GM19328 (cell line): ENCODE measurements around the gene CAMK2N2.
"Not testable (repeated sequence)": the region's sequence is repeated elsewhere in the genome, so short reads cannot be mapped to it uniquely, and the experiment has no call there.

Experiments
- ATAC-seq: cut with Tn5 transposase; IDR thresholded peaks from one replicate; pipeline ENCODE4 v1.9.1; 2021; ENCODE audit warnings: mild to moderate bottlenecking, moderate library complexity; ENCODE audit not compliant: unreplicated experiment

CAMK2N2 gene

DNA sequence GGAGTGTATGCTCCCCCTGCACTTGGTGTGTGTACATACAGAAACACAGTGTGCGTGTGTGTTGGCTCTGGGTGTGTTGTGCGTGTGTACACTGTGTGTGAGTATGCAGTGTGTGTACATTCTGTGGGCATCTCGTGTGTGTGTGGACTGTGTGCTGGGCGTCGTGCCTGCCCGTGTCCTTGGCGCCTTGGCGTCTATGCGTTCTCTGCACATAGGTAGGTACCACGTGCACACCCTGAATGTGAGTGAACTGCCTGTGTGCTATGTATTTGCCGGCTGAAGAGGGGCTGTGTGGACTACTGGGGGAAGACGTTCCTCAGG, 14.0 kb upstream of the CAMK2N2 start:
- no peak for ATAC-seq

GRCh38 chr3:184272269-184272668, 10.9 kb upstream of the CAMK2N2 start:
- ATAC-seq = no peak

DNA sequence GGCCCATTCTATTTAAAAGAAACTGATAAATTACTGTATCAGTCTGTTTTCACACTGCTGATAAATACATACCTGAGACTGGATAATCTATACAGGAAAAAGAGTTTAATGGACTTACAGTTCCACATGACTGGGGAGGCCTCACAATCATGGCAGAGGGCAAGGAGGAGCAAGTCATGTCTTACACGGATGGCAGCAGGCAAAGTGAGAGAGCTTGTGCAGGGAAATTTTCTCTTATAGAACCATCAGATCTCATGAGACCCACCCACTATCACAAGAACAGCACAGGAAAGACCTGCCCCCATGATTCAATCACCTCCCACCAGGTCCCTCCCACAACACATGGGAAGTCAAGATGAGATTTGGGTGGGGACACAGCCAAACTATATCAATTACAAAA, 5.9 kb upstream of the CAMK2N2 start:
- not testable (repeated sequence) for ATAC-seq

DNA sequence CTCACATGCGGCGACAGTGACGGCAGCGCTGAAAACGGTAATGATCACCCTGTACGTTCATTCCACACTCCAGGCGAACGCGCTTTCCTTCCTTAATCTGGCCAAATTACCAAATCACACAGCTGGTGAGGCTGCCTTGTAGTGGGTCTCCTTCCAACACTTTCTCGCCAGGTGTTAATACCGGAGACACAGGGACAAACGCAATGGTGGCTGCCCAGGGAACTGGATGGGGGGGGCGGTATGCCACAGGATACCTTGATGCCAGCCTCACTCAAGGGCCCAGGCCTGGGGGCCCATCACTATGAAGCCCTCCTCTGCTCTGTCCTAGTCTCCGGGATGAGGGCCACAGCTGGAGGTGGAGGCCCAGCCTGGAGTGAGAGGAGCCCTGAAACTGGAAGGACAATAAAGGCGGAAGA, 1.4 kb upstream of the CAMK2N2 start:
- ATAC-seq = no peak

DNA sequence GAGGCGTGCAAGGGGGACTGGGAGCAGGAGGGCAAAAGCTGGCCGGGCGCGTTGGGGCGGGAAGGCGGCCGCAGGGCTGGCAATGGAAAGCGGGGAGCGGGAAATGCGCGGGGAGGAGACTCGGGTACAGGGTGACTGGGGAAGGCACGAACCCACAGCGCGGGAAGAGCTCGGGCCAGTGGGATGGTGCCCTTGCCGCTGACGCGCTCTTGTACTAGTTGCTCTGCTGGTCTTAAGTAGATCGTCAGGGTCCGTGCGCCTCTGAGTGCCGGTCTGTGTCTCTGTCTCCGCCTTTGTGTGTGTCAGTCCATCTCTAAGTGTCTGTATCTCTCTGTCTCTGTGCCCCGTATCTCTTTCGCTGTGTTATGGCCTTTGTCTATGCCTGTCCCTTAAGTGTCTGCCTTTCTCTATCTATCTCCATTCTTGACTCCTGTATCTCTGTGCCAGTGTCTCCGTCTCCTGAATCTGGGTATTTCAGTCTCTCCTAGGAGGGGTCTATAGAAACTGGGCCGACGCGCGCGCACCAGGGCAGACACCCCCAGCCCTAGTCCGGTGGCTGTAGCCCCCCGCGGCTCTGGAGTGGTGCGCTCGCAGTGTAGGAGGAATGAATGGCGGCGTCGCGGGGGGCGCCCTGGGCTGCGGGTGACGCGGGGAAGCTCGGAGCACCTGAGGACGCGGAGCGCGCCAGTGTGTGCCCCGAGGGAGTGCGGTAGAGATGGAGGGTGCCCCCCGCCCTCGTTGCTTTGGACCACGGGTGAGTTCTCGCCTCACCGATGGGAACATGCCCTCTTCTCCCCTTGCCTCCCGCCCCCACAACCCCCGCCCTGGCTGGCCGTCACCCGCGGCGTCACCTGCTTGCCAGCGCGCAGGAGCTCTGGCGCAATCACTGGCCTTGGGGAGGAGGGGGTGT, 756 bp upstream of the CAMK2N2 start:
- ATAC-seq = no peak

DNA sequence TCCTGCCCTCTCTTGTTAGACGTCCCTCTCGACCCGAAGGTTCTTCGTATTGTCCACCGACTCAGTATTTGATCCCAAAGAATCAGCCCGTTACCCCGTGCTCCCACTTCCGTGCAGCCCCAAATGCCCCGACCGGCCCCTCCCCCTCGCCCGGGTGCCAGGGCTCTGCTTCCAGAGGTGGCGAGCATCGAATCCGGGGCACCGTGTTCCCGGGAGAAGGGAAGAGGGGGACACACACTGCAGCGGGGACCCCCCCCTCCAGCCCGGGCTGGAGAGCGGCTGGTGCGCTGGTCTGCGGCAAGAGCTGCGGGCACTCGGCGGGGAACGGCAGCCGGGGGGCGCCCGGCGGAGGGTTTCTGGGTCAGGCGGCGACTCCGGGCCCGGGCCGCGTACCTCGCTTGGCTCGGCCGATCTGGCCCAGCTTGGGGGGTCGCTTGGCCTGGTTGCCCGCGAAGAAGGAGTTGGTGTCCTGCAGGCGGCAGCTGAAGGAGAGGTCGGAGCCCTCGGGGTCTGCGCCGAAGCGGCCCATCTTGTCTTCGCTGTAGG, 556 bp downstream of the CAMK2N2 start:
- ATAC-seq = no peak

DNA sequence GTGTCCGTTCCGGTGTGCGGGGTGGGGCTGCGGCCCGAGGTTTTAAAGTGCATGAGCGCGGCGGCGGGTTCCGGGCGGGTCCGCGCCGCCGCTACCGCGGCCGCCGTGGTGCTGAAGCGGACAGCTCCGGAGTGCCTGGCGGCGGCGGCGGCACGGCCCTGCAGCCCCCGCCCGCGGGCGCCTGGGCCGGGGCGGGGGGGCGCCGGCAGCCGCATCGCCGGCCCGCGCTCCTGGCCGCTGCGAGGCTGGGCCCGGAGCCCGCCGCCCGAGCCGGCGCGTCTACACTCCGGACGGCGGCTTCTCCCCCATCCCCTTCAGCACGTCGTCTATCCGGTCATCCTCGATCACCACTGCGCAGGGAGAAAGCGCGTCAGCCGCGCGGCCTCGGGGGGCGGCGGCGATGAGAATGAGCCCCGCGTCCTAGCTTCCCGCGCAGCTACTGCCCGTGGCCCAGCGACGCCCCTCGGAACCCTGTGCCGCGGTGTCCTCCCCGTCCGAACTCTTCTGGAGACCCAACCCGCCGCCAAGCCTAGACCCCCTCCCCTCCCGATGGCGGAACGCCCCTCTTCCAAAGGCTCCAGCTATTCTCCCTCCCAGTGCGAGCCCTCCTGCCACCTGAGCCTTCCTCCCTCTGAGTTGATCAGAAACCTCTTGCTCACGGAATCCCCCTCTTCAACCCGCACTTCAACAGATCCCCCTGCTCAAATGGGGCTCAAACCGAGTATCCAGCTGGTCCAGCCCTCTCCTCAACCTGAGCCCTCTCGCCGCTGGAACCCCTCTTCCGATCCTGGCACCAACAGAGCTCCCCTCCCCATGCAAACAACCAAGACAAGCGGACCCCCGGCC, 1.3 kb downstream of the CAMK2N2 start:
- no peak for ATAC-seq

DNA sequence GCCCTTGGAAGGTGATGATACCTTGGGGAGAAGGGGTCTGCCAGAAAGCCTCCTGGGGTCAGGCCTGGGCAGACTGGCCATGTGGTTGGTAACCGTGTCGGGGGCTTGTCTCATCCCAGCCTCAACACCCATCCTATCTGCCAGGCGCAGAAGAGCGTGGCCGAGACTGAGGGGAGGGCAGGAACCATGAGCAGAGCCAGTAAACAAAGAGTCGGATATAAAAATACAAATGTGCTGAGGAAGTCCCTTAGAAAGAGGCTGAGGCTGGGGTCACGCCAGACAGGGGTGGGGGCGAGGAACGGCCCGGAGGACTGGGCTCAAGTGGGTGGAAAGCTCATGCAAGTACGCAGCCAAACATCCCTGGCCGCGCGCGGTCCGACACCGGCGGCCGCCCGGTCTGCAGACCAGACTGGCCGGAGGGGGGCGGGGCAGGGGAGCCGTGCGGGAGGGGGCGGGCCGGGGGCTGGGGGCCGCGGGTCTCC, 1.9 kb downstream of the CAMK2N2 start:
- ATAC-seq = no peak

DNA sequence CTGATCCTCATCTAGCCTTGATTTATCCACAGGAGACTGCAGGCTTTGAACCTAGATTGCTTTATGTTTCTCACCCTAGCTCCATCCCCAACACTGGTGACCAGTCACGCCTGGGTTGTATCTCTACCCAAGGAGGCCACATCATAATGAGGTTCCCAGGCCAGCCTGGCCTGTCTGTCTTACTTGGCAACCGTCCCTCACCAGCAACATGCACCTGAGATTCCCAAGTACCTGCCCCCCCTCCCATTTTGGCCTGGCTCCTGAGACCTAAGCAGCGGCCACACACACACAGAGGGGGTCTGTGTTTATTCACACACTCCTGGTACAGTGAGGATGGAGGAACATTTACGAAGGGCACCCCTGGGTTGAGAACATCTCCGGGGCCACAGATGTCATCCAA, 2.4 kb downstream of the CAMK2N2 start:
- no peak for ATAC-seq

DNA sequence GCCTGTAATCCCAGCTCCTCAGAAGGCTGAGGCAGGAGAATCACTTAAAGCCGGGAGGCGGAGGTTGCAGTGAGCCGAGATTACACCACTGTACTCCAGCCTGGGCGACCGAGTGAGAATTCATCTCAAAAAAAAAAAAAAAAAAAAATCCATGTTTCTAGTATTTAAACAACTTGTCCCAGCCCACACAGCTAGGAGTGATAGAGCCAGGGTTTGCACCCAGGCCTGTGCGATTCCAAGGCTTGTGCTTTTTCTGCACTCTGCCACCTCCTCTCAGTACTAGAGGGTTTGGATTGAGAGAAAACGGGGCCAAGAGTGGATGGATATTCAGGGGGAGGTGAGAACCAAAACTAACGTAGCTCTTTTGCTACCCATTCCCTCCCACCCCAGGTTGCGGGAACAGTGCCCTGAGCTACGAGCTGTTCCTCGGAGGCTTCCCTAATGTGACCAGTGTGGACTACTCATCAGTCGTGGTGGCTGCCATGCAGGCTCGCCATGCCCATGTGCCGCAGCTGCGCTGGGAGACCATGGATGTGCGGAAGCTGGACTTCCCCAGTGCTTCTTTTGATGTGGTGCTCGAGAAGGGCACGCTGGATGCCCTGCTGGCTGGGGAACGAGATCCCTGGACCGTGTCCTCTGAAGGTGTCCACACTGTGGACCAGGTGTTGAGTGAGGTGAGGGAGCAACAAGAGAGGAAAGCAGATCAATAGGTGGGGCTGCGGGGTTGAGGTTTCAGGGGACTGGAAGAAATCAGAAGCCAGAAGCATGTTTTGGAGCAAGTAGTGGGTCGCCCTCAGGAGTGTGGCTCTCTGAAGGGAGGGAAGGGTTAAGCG, 4.1 kb downstream of the CAMK2N2 start:
- no peak for ATAC-seq

DNA sequence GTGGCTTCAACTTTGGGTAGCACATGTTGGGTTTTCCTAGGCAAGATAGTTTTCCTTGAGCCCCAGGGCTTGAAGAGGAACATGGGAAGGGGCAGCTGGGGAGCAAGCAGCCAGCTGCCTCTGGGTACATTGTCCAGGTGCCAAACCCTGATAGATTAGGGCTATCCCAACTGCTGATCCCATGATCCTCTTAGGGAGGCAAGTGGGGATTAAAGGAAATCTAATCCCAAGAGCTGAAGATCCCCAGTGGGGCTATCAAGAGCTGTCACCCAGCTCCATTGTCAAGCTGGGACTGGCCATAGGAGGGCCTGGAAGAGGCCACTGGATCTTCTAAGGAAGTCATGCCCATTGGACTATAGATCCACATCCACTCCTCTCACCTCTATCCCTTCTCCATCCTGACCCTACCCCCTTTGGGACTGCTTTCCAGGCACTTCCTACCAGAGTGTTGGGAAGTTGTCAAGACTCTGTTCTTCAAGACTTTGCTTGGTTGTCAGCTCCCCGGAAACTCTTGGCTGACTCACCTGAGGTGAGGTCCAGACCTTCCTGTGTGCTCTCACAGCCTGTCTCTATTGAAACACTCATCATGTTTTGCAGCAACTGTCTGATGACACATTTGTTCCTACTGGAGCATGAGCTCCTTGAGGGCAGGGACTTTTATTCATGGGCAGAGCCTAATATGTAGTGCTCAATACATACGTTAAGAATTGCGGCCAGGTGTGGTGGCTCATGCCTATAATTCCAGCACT, 5.9 kb downstream of the CAMK2N2 start:
- no peak for ATAC-seq

- peak; percentile 52 for ATAC-seq
Measured at GRCh38 chr3:184250167-184250828, 11.1 kb downstream of the CAMK2N2 start.

DNA sequence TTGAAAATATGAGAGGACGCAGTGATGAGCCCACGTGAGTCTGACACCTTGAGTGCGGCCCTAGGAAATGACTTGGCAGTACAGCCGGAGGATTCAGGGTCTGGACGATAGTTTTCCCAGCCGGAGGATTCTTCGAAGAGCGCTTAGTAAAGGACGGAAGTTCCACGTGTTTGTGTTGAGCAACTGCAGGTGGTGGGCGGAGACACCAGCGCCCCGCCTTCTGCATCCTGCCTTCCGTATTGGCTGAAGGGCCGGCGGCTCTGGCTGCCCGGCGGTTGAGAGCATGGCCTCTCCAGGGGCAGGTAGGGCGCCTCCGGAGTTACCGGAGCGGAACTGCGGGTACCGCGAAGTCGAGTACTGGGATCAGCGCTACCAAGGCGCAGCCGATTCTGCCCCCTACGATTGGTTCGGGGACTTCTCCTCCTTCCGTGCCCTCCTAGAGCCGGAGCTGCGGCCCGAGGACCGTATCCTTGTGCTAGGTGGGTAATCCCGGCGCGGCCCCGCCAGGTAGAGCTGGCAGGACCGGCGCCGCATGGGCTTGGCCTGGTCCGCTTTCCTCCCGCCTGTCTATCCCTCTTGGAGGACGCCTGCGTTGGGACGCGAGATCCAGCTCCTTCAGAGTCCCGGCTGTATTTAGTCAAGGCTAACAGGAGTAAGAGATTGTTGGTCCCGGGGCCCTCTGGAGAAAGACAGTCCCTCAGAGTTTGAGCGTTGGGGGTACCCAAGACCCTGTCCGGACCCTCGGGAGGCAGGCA, 11.8 kb downstream of the CAMK2N2 start, which contains the start of gene EEF1AKMT4:
EEF1AKMT4 (plus strand) TSS at position 261 of the 755 bp plus-strand sequence; CDS start at position 284, 23 bp downstream.
- peak; percentile 77 for ATAC-seq

- ATAC-seq = peak; percentile 48
Measured at GRCh38 chr3:184248454-184249411, 12.6 kb downstream of the CAMK2N2 start, which contains the start of gene ALG3. Gene ALG3, minus strand, starts transcription at chr3:184248962. Its CDS starts 22 bp downstream, at chr3:184248940.

DNA sequence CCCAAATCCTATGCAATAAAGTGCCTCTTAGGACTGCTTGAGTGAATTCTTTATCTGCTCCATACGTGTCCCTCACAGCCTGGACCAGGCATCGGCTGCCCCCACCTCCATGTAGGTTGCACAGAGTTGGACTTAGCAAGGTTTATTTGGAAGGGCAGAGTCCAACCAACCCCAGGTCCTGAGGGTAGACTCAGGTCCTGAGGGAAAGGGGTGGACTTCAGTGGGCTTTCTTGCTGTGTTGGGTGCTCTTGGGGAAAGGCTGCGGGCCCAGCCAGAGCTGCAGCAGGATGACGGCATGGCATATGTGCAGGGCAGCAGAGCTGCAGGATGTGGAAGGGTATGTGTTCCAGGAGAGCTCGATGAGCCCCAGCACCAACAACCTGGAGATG, 19.1 kb downstream of the CAMK2N2 start:
- no peak for ATAC-seq

DNA sequence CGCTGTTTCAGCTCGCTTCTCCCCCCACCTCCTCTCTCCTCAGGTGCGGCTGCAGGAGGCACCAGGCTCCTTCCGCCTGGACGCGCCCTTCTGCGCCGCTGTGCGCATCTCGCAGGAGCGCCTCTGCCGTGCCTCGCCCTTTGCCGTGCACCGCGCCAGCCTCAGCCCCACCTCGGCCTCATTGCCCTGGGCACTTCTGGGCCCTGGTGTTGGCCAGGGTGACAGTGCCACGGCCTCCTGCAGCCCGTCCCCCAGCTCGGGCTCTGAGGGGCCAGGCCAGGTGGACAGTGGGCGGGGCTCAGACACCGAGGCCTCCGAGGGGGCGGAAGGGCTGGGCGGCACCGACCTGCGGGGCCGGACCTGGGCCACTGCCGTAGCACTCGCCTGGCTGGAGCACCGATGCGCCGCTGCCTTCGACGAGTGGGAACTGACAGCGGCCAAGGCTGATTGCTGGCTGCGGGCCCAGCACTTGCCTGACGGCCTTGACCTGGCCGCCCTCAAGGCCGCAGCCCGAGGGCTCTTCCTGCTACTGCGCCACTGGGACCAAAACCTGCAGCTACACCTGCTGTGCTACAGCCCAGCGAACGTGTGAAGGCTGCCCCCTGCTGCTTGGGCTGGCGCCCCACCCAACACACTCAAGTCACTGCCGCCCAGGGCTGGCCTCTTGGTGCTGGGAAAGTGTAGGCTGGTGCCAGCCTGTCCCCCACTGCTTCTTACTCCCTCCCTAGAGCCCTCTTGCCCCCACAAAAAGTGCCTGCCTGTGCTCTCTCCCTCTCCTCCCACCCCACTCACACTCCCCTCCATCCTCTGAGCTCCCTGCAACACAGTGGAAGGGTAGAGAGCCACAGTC, 19.7 kb downstream of the CAMK2N2 start:
- ATAC-seq = no peak

GRCh38 chr3:184241141-184241446, 20.3 kb downstream of the CAMK2N2 start:
- ATAC-seq = no peak
